ENCODE results near the gene VKORC1. TPM values are rescaled to one million over a fixed set of nuclear protein-coding genes. Genes with fewer than 3 reads are reported as not detected.

VKORC1 gene
- total RNA-seq, 2 experiments from 2014 or later: 66.0 to 66.1 TPM

DNA sequence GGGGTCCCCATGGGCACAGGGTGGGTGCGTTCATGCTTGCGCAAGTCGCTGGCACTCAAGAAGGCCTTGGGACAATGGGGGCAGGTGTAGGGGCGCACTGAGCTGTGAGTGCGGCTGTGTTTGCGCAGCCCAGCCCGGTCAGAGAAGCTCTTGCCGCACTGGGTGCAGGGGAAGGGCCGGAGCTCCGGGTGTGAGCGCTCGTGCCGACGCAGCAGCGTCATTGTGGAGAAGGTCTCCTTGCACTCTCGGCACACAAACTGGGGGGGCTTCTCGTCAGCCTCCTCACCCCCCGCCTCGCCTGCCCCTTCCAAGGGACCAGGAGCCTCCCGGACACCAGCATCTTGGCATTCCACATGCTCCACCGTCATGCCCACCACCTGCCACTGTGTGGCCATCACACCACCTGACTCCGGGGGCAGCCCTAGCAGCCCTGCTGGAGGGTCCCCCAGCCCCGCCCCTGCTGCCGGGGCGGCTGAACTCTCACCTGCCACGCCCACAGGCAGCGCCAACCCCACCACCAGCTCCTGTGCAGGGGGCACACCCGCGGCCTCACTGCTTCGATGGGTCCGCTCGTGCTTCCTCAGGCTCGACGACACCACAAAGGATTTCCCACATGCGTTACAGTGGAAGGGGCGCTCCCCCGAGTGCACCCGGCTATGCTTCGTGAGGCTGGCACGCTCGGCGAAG lies 33.3 kb downstream of the VKORC1 start:
- CTCF ChIA-PET: no interaction called here

GRCh38 chr16:31055613-31056012 lies 39.0 kb downstream of the VKORC1 start:
- ChIA-PET CTCF (interaction anchor here (0.9 kb wide), 1 partner anchor 236 kb away, joined by 5 read pairs; no protein-coding TSS in a partner anchor), POLR2A (interaction anchor here (0.9 kb wide), 1 partner anchor 18 kb away, joined by 4 read pairs; the partner anchor contains the start of gene ZNF668)
- H3K36me3 Mint-ChIP-seq (ENCODE audit: low read depth): peaks cover 8% of the 10 kb centered on the region
- no peak overlapping the region for H3K4me3 Mint-ChIP-seq
- H3K27ac Mint-ChIP-seq: no peak overlapping the region
- DNase-seq: no peak
- peaks cover 2% of the 10 kb centered on the region for H3K27me3 Mint-ChIP-seq
- no peaks in the 10 kb centered on the region for H3K9me3 Mint-ChIP-seq
- peaks cover 20% of the 10 kb centered on the region for H3K4me1 Mint-ChIP-seq

More for the DNA sequence above, 33.3 kb downstream of the VKORC1 start:
- no peaks in the 10 kb centered on the region for H3K9me3 Mint-ChIP-seq
- H3K27me3 Mint-ChIP-seq: no peaks in the 10 kb centered on the region
- no peak overlapping the region for H3K4me3 Mint-ChIP-seq
- peaks cover 44% of the 10 kb centered on the region for H3K36me3 Mint-ChIP-seq (ENCODE audit: low read depth)
- DNase-seq: no peak
- H3K4me1 Mint-ChIP-seq: peaks cover 36% of the 10 kb centered on the region
- no peak overlapping the region for H3K27ac Mint-ChIP-seq
- POLR2A ChIA-PET: no interaction called here

GRCh38 chr16:31052114-31052513 lies 42.5 kb downstream of the VKORC1 start:
- peaks cover 2% of the 10 kb centered on the region for H3K27me3 Mint-ChIP-seq
- POLR2A ChIA-PET: interaction anchor here (1.3 kb wide), 1 partner anchor 13 kb away, joined by 3 read pairs; no protein-coding TSS in a partner anchor
- H3K4me1 Mint-ChIP-seq: peaks cover 20% of the 10 kb centered on the region
- no peak for DNase-seq
- no peaks in the 10 kb centered on the region for H3K9me3 Mint-ChIP-seq
- CTCF ChIA-PET: interaction anchor here (0.7 kb wide), 1 partner anchor 21 kb away, joined by 3 read pairs; no protein-coding TSS in a partner anchor
- no peaks in the 10 kb centered on the region for H3K36me3 Mint-ChIP-seq (ENCODE audit: low read depth)
- H3K4me3 Mint-ChIP-seq: no peak overlapping the region
- H3K27ac Mint-ChIP-seq: no peak overlapping the region

DNA sequence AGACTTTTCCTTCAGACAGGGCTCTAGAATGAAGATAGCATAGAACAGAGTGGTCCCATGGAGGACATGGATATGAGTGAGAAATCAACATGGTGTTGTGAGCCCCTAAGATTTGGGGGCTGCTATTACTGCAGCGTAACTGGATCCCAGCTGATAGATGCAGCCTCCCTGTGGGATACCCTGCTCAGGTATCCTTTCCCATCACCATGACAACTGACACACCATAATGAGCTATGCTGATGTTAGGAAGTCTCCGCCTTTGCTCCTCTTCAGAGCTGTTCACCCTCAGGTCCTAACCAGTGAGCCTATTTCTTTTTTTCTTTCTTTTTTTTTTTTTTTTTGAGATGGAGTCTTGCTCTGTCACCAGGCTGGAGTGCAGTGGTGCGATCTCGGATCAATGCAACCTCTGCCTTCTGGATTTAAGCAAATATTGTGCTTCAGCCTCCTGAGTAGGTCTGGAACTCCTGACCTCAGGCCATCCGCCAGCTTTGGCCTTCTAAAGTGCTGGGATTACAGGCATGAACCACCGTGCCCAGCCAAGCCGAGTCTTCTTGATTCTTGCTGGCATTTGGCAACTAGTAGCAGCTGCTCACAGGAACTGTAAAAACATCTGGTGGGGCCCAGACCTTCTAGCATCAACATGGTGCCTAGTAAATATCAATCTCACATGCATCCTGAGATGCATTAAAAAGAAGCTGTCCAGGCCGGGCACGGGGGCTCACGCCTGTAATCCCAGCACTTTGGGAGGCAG lies 44.1 kb downstream of the VKORC1 start:
- ChIA-PET CTCF (interaction anchor here (0.6 to 0.7 kb wide), 3 partner anchors 92 to 817 kb away, joined by 3 to 4 read pairs (median 3); partner anchors contain the start of gene PRR14), POLR2A (interaction anchor here (1.0 kb wide), 1 partner anchor 24 kb away, joined by 3 read pairs; the partner anchor contains the start of genes ZNF646 and ZNF668)
- Mint-ChIP-seq H3K4me3 (no peak overlapping the region), H3K9me3 (no peaks in the 10 kb centered on the region), H3K36me3 (ENCODE audit: low read depth) (no peaks in the 10 kb centered on the region), H3K4me1 (peaks cover 20% of the 10 kb centered on the region), H3K27me3 (peaks cover 2% of the 10 kb centered on the region), H3K27ac (no peak overlapping the region)
- DNase-seq: no peak

- H3K4me3 Mint-ChIP-seq: no peak overlapping the region
- no peak for DNase-seq
- ChIA-PET CTCF (no interaction called here), POLR2A (interaction anchor here (0.5 kb wide), 1 partner anchor 361 kb away, joined by 3 read pairs; no protein-coding TSS in a partner anchor)
- no peak overlapping the region for H3K27ac Mint-ChIP-seq
- no peaks in the 10 kb centered on the region for H3K4me1 Mint-ChIP-seq
- no peaks in the 10 kb centered on the region for H3K27me3 Mint-ChIP-seq
- peaks cover 12% of the 10 kb centered on the region for H3K36me3 Mint-ChIP-seq (ENCODE audit: low read depth)
- H3K9me3 Mint-ChIP-seq: no peaks in the 10 kb centered on the region
These were observed 50.6 kb downstream of the VKORC1 start for GRCh38 chr16:31043898-31044481.

- CTCF ChIA-PET: no interaction called here
These were observed 51.2 kb downstream of the VKORC1 start for GRCh38 chr16:31043352-31043751.

DNA sequence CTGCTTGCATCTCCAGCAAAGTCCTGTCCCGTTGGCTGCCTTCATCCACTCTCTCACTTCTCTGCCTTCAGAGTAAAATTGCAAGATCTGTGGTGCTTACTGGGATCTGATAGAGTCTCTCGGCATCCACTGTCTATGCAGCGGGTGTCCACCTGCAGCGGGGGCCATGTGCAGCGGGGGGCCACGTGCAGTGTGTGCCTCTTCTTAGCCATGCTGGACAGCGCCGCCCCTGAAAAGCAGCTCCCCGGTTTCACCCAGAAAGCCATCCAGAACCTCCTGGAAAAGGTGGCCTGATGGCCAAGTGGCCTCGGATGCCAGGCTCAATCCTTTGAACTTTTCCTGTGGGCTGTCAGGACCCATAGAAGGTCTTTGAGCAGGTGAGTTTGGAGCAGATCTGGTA lies 51.7 kb downstream of the VKORC1 start:
- Mint-ChIP-seq H3K27ac (no peak overlapping the region), H3K27me3 (no peaks in the 10 kb centered on the region), H3K36me3 (ENCODE audit: low read depth) (peaks cover 21% of the 10 kb centered on the region), H3K4me3 (no peak overlapping the region), H3K4me1 (no peaks in the 10 kb centered on the region), H3K9me3 (no peaks in the 10 kb centered on the region)
- DNase-seq: no peak
- ChIA-PET CTCF (interaction anchor here (1.5 kb wide), 1 partner anchor 53 kb away, joined by 3 read pairs; no protein-coding TSS in a partner anchor), POLR2A (no interaction called here)

More at GRCh38 chr16:31043352-31043751, 51.2 kb downstream of the VKORC1 start:
- Mint-ChIP-seq H3K4me1 (no peaks in the 10 kb centered on the region), H3K9me3 (no peaks in the 10 kb centered on the region), H3K27me3 (no peaks in the 10 kb centered on the region), H3K4me3 (no peak overlapping the region), H3K36me3 (ENCODE audit: low read depth) (peaks cover 18% of the 10 kb centered on the region), H3K27ac (no peak overlapping the region)
- no peak for DNase-seq
- POLR2A ChIA-PET: interaction anchor here (0.5 kb wide), 1 partner anchor 360 kb away, joined by 3 read pairs; no protein-coding TSS in a partner anchor

Other genes starting within 250 kb of the VKORC1 start
- gene BCL7C, start 200.7 kb downstream of the VKORC1 start, total RNA-seq: 10 to 100 TPM; 22.3 to 23.5 TPM
- gene CTF1, start 198.2 kb downstream of the VKORC1 start, total RNA-seq: under 1 TPM; 0.20 to 0.25 TPM
- 10 to 100 TPM; 25.8 to 27.2 TPM for gene FBXL19, start 171.2 kb downstream of the VKORC1 start, total RNA-seq
- 10 to 100 TPM; 30.3 to 33.6 TPM for gene ORAI3, start 145.7 kb downstream of the VKORC1 start, total RNA-seq
- gene SETD1A, start 137.0 kb downstream of the VKORC1 start, total RNA-seq: 10 to 100 TPM; 18.8 to 20.3 TPM
- 1 to 10 TPM; 7.1 to 7.5 TPM for gene HSD3B7, start 109.6 kb downstream of the VKORC1 start, total RNA-seq
- 1 to 10 TPM; 1.5 to 1.7 TPM for gene STX1B, start 84.2 kb downstream of the VKORC1 start, total RNA-seq
- 10 to 100 TPM; 67.2 to 70.0 TPM for gene STX4, start 61.2 kb downstream of the VKORC1 start, total RNA-seq
- 10 to 100 TPM; 13.9 to 17.4 TPM for gene ZNF668, start 20.6 kb downstream of the VKORC1 start, total RNA-seq
- 10 to 100 TPM; 31.9 to 32.1 TPM for gene ZNF646, start 20.4 kb downstream of the VKORC1 start, total RNA-seq
- gene PRSS53, start 5.9 kb downstream of the VKORC1 start, total RNA-seq: 1 to 10 TPM; 4.7 to 4.9 TPM
- 10 to 100 TPM; 32.9 to 34.4 TPM for gene BCKDK, start 13.6 kb upstream of the VKORC1 start, total RNA-seq
- gene KAT8, start 22.9 kb upstream of the VKORC1 start, total RNA-seq: 10 to 100 TPM; 43.7 to 44.3 TPM
- gene PRSS8, start 40.9 kb upstream of the VKORC1 start, total RNA-seq: not detected
- gene PRSS36, start 55.3 kb upstream of the VKORC1 start, total RNA-seq: under 1 TPM; 0.58 to 0.85 TPM
- 100 to 1,000 TPM; 386 to 397 TPM for gene FUS, start 85.3 kb upstream of the VKORC1 start, total RNA-seq
- 100 to 1,000 TPM in 1 of 2 experiments, 10 to 100 TPM in 1; 96.1 to 102 TPM for gene PYCARD, start 108.0 kb upstream of the VKORC1 start, total RNA-seq
- under 1 TPM; 0.03 to 0.05 TPM for gene TRIM72, start 119.3 kb upstream of the VKORC1 start, total RNA-seq
- gene PYDC1, start 122.3 kb upstream of the VKORC1 start, total RNA-seq: not detected
- 10 to 100 TPM; 81.3 to 82.1 TPM for gene ITGAM, start 165.2 kb upstream of the VKORC1 start, total RNA-seq